ENCODE measurements around the gene CNTN1.
"Not testable (repeated sequence)": the region's sequence is repeated elsewhere in the genome, so short reads cannot be mapped to it uniquely, and the experiment has no call there.

CNTN1 gene

GRCh38 chr12:40692765-40693206, 547 bp downstream of the CNTN1 start:
- no peak for DNase-seq
- in situ Hi-C loops (cut with HindIII; ENCODE audit: low pct_ligation_motif_present, low pct_unique_long_range_greater_than_20kb, low sequenced_read_pairs) = no loop called here

GRCh38 chr12:40693207-40693821, 1.1 kb downstream of the CNTN1 start:
- in situ Hi-C loops (cut with HindIII; ENCODE audit: low pct_ligation_motif_present, low pct_unique_long_range_greater_than_20kb, low sequenced_read_pairs) = no loop called here
- DNase-seq = no peak

- DNase-seq = peak; percentile 21
- in situ Hi-C loops (cut with HindIII; ENCODE audit: low pct_ligation_motif_present, low pct_unique_long_range_greater_than_20kb, low sequenced_read_pairs) = no loop called here
These were observed 5.5 kb downstream of the CNTN1 start for GRCh38 chr12:40697566-40698259.

GRCh38 chr12:40701756-40702155, 9.5 kb downstream of the CNTN1 start:
- in situ Hi-C loops (cut with HindIII; ENCODE audit: low pct_ligation_motif_present, low pct_unique_long_range_greater_than_20kb, low sequenced_read_pairs) = no loop called here
- no peak for DNase-seq

GRCh38 chr12:40711121-40711520, 18.9 kb downstream of the CNTN1 start:
- in situ Hi-C loops (cut with HindIII; ENCODE audit: low pct_ligation_motif_present, low pct_unique_long_range_greater_than_20kb, low sequenced_read_pairs) = no loop called here

GRCh38 chr12:40714636-40715035, 22.4 kb downstream of the CNTN1 start:
- in situ Hi-C loops (cut with HindIII; ENCODE audit: low pct_ligation_motif_present, low pct_unique_long_range_greater_than_20kb, low sequenced_read_pairs) = no loop called here
- DNase-seq = no peak

More at GRCh38 chr12:40711121-40711520, 18.9 kb downstream of the CNTN1 start:
- no peak for DNase-seq

- in situ Hi-C loops (cut with HindIII; ENCODE audit: low pct_ligation_motif_present, low pct_unique_long_range_greater_than_20kb, low sequenced_read_pairs) = no loop called here
- DNase-seq = no peak
These were observed 23.8 kb downstream of the CNTN1 start for GRCh38 chr12:40716037-40716436.

- DNase-seq = no peak
- in situ Hi-C loops (cut with HindIII; ENCODE audit: low pct_ligation_motif_present, low pct_unique_long_range_greater_than_20kb, low sequenced_read_pairs) = no loop called here
These were observed 25.3 kb downstream of the CNTN1 start for GRCh38 chr12:40717576-40717975.

GRCh38 chr12:40718878-40719372, 26.7 kb downstream of the CNTN1 start:
- DNase-seq = no peak

GRCh38 chr12:40723001-40723400, 30.8 kb downstream of the CNTN1 start:
- no peak for DNase-seq
- in situ Hi-C loops (cut with HindIII; ENCODE audit: low pct_ligation_motif_present, low pct_unique_long_range_greater_than_20kb, low sequenced_read_pairs) = no loop called here

More at GRCh38 chr12:40718878-40719372, 26.7 kb downstream of the CNTN1 start:
- in situ Hi-C loops (cut with HindIII; ENCODE audit: low pct_ligation_motif_present, low pct_unique_long_range_greater_than_20kb, low sequenced_read_pairs) = no loop called here

GRCh38 chr12:40726366-40726765, 34.1 kb downstream of the CNTN1 start:
- in situ Hi-C loops (cut with HindIII; ENCODE audit: low pct_ligation_motif_present, low pct_unique_long_range_greater_than_20kb, low sequenced_read_pairs) = no loop called here
- DNase-seq = no peak

- in situ Hi-C loops (cut with HindIII; ENCODE audit: low pct_ligation_motif_present, low pct_unique_long_range_greater_than_20kb, low sequenced_read_pairs) = no loop called here
- no peak for DNase-seq
These were observed 35.7 kb downstream of the CNTN1 start for GRCh38 chr12:40727774-40728483.

GRCh38 chr12:40730281-40730680, 38.0 kb downstream of the CNTN1 start:
- in situ Hi-C loops (cut with HindIII; ENCODE audit: low pct_ligation_motif_present, low pct_unique_long_range_greater_than_20kb, low sequenced_read_pairs) = no loop called here
- DNase-seq = no peak

GRCh38 chr12:40733871-40734270, 41.6 kb downstream of the CNTN1 start:
- DNase-seq = no peak
- in situ Hi-C loops (cut with HindIII; ENCODE audit: low pct_ligation_motif_present, low pct_unique_long_range_greater_than_20kb, low sequenced_read_pairs) = no loop called here

- DNase-seq = no peak
- in situ Hi-C loops (cut with HindIII; ENCODE audit: low pct_ligation_motif_present, low pct_unique_long_range_greater_than_20kb, low sequenced_read_pairs) = no loop called here
These were observed 42.0 kb downstream of the CNTN1 start for GRCh38 chr12:40734276-40734675.

- in situ Hi-C loops (cut with HindIII; ENCODE audit: low pct_ligation_motif_present, low pct_unique_long_range_greater_than_20kb, low sequenced_read_pairs) = no loop called here
- no peak for DNase-seq
These were observed 43.5 kb downstream of the CNTN1 start for GRCh38 chr12:40735551-40736230.

- DNase-seq; in situ Hi-C loops (cut with HindIII; ENCODE audit: low pct_ligation_motif_present, low pct_unique_long_range_greater_than_20kb, low sequenced_read_pairs): not testable (repeated sequence)
These were observed 45.2 kb downstream of the CNTN1 start for GRCh38 chr12:40737416-40737815.

- no peak for DNase-seq
- in situ Hi-C loops (cut with HindIII; ENCODE audit: low pct_ligation_motif_present, low pct_unique_long_range_greater_than_20kb, low sequenced_read_pairs) = no loop called here
These were observed 46.6 kb downstream of the CNTN1 start for GRCh38 chr12:40738856-40739255.

GRCh38 chr12:40742041-40742440, 49.8 kb downstream of the CNTN1 start:
- DNase-seq = no peak
- in situ Hi-C loops (cut with HindIII; ENCODE audit: low pct_ligation_motif_present, low pct_unique_long_range_greater_than_20kb, low sequenced_read_pairs) = no loop called here
